HG03039 (cell line): ENCODE measurements around the gene MT4.

Experiments used
- ATAC-seq: cut with Tn5 transposase; IDR thresholded peaks from one replicate; pipeline ENCODE4 v1.9.1; 2021; ENCODE audit warnings: mild to moderate bottlenecking, moderate library complexity; ENCODE audit not compliant: unreplicated experiment

The MT4 gene

GRCh38 chr16:56618138-56618537 lies 53.3 kb downstream of the MT4 start:
- ATAC-seq: no peak
